OCI-LY1 (cell line): ENCODE results near the gene ST6GAL1.

ENCODE experiments used
- H2AFZ ChIP-seq: fragments of 200-600 bp; sonication (generic), shearing (Covaris generic); 2 replicates; pipeline ENCODE4 v1.6.0; 2014; ENCODE audit warnings: antibody characterized with exemption, mild to moderate bottlenecking, low read length
- H3F3A ChIP-seq: fragments of 200-600 bp; sonication (generic), shearing (Covaris generic); 2 replicates; pipeline ENCODE4 v1.6.0; 2014; ENCODE audit warnings: mild to moderate bottlenecking, antibody characterized with exemption, low read length, moderate library complexity; ENCODE audit not compliant: insufficient read depth
- H3K27ac ChIP-seq: fragments of 200-600 bp; sonication (generic); 2 replicates; pipeline ENCODE4 v1.5.1; 2014; ENCODE audit warnings: low read length, mixed run types, mild to moderate bottlenecking, low read depth; ENCODE audit not compliant: poor library complexity, severe bottlenecking
- H3K27me3 ChIP-seq: fragments of 200-600 bp; sonication (generic); 2 replicates; pipeline ENCODE4 v1.6.0; 2014; ENCODE audit warnings: antibody characterized with exemption, mild to moderate bottlenecking, low read length, moderate library complexity; ENCODE audit not compliant: insufficient read depth
- H3K36me3 ChIP-seq: fragments of 200-600 bp; sonication (generic); 2 replicates; pipeline ENCODE4 v1.6.1; 2014; ENCODE audit warnings: mild to moderate bottlenecking, antibody characterized with exemption, low read length, moderate library complexity, mixed read lengths; ENCODE audit not compliant: insufficient read depth
- H3K4me1 ChIP-seq: fragments of 200-600 bp; sonication (generic); 2 replicates; pipeline ENCODE4 v1.5.1; 2014; ENCODE audit warnings: mild to moderate bottlenecking, low read length, moderate library complexity; ENCODE audit not compliant: insufficient read depth, severe bottlenecking
- H3K4me2 ChIP-seq: fragments of 200-600 bp; sonication (generic), shearing (Covaris generic); 2 replicates; pipeline ENCODE4 v1.6.1; 2014; ENCODE audit warnings: low read length
- H3K4me3 ChIP-seq: fragments of 200-600 bp; sonication (generic); 2 replicates; pipeline ENCODE4 v1.5.1; 2014; ENCODE audit warnings: low read length, low read depth, mild to moderate bottlenecking, mixed read lengths; ENCODE audit not compliant: poor library complexity, severe bottlenecking
- H3K79me2 ChIP-seq: fragments of 200-600 bp; shearing (Covaris generic); 2 replicates; pipeline ENCODE4 v1.6.1; 2016; ENCODE audit warnings: mixed run types, low read length, mixed read lengths; ENCODE audit not compliant: insufficient read depth
- H3K9ac ChIP-seq: fragments of 200-600 bp; sonication (generic), shearing (Covaris generic); 2 replicates; pipeline ENCODE4 v1.6.1; 2014; ENCODE audit warnings: mild to moderate bottlenecking, low read length, mixed read lengths
- H3K9me2 ChIP-seq: fragments of 200-600 bp; sonication (generic), shearing (Covaris generic); 2 replicates; pipeline ENCODE4 v1.6.1; 2014; ENCODE audit warnings: low read depth, mild to moderate bottlenecking, low read length, mixed read lengths
- H3K9me3 ChIP-seq: fragments of 200-600 bp; shearing (Covaris generic); 2 replicates; pipeline ENCODE4 v1.6.1; 2014; ENCODE audit warnings: low read length, mixed read lengths
- H4K20me1 ChIP-seq: fragments of 200-600 bp; sonication (generic), shearing (Covaris generic); 2 replicates; pipeline ENCODE4 v1.6.0; 2016; ENCODE audit warnings: mild to moderate bottlenecking, low read length; ENCODE audit not compliant: insufficient read depth
- EZH2 ChIP-seq: fragments of 200-600 bp; sonication (generic), shearing (Covaris generic); IDR thresholded peaks from 2 replicates; pipeline ENCODE4 v1.8.0; 2017; ENCODE audit warnings: borderline replicate concordance, mixed run types, mild to moderate bottlenecking, antibody characterized with exemption, low read length, moderate library complexity, mixed read lengths
- TF ChIP-seq, protein P1 (sequence below): fragments of 200-600 bp; sonication (generic), shearing (Covaris generic); IDR thresholded peaks from 2 replicates; pipeline ENCODE4 v1.5.1; 2017; ENCODE audit warnings: mild to moderate bottlenecking, antibody characterized with exemption, low read length, moderate library complexity, mixed read lengths

ST6GAL1 gene

DNA sequence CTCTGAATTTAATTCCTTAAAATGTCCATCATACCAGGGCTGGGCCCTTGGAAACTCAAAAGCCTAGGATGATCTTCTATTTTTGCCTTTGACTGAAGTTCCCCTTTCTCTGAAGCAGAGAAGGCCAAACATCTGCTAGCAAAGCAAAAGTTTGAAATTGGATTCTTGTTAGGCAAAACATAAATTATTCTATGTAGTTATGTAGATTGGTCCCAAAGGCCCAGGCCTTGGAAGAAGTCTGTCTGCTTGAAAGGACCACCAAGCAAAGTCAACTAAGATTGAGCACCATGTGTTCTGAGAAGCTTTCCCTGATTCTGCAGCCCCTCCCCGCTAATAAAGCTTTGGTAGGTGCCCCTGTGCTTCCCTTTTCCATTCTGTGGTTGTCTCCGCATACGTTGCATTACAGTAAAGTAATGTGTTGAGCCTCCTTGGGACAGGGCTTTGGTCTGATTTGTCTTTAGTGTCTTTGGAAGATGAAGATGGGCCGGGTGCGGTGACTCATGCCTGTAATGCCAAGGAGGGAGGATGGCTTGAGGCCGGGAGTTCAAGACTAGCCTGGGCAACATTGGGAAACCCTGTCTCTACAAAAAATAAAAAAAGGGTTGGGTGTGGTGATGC, 152.5 kb downstream of the ST6GAL1 start:
- Histone ChIP-seq H3K4me3 (no peak overlapping the region), H3K9me3 (peaks cover 11% of the 10 kb centered on the region), H3K9ac (no peak overlapping the region), H3K79me2 (no peaks in the 10 kb centered on the region), H3K4me2 (no peak overlapping the region), H4K20me1 (no peaks in the 10 kb centered on the region), H3K36me3 (peaks cover 12% of the 10 kb centered on the region), H3K9me2 (no peaks in the 10 kb centered on the region), H3F3A (peaks cover 5% of the 10 kb centered on the region; the same call in 1 of the 2 replicates), H3K4me1 (no peaks in the 10 kb centered on the region), H3K27ac (no peak overlapping the region), H2AFZ (no peak overlapping the region), H3K27me3 (no peaks in the 10 kb centered on the region)
- TF ChIP-seq, protein P1, sequence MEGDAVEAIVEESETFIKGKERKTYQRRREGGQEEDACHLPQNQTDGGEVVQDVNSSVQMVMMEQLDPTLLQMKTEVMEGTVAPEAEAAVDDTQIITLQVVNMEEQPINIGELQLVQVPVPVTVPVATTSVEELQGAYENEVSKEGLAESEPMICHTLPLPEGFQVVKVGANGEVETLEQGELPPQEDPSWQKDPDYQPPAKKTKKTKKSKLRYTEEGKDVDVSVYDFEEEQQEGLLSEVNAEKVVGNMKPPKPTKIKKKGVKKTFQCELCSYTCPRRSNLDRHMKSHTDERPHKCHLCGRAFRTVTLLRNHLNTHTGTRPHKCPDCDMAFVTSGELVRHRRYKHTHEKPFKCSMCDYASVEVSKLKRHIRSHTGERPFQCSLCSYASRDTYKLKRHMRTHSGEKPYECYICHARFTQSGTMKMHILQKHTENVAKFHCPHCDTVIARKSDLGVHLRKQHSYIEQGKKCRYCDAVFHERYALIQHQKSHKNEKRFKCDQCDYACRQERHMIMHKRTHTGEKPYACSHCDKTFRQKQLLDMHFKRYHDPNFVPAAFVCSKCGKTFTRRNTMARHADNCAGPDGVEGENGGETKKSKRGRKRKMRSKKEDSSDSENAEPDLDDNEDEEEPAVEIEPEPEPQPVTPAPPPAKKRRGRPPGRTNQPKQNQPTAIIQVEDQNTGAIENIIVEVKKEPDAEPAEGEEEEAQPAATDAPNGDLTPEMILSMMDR: no peak
- TF ChIP-seq EZH2: no peak

- Histone ChIP-seq H3K4me1 (no peaks in the 10 kb centered on the region), H3K79me2 (no peaks in the 10 kb centered on the region), H3K36me3 (peaks cover under 1% of the 10 kb centered on the region; the same call in 1 of the 2 replicates), H3K9ac (no peak overlapping the region), H3K27me3 (no peaks in the 10 kb centered on the region), H3K4me3 (no peak overlapping the region), H3K4me2 (no peak overlapping the region), H3F3A (no peaks in the 10 kb centered on the region), H3K27ac (no peak overlapping the region), H3K9me2 (no peaks in the 10 kb centered on the region), H3K9me3 (peaks cover 11% of the 10 kb centered on the region), H4K20me1 (no peaks in the 10 kb centered on the region), H2AFZ (no peak overlapping the region)
- TF ChIP-seq, protein P1: no peak
- TF ChIP-seq EZH2: no peak
These were observed 153.8 kb downstream of the ST6GAL1 start for GRCh38 chr3:187084126-187084525.

DNA sequence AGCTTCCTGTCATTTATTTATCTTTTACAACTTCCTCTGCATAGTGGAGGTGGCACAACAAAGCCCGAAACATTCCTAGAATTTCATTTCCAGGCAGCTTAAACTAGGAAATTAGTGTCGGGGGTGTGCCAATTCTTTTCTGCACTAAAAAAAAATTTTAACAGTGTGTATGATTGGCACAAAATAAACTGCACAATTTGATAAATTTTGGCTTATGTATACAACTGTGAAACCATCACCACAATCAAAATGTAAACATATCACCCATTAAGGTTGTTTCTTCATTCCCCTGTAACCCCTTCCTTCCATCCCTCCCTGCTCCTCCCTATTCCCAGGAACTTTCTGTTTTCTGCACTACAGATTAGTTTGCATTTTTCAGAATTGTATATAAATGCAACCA, 154.3 kb downstream of the ST6GAL1 start:
- H3K9ac ChIP-seq: no peak overlapping the region
- no peaks in the 10 kb centered on the region for H3K9me2 ChIP-seq
- H3K4me3 ChIP-seq: no peak overlapping the region

More for the DNA sequence above, 154.3 kb downstream of the ST6GAL1 start:
- Histone ChIP-seq H3K79me2 (no peaks in the 10 kb centered on the region), H3K27ac (no peak overlapping the region), H2AFZ (no peak overlapping the region), H3K4me2 (no peak overlapping the region), H3F3A (no peaks in the 10 kb centered on the region), H3K27me3 (no peaks in the 10 kb centered on the region), H3K9me3 (peaks cover 11% of the 10 kb centered on the region), H3K4me1 (no peaks in the 10 kb centered on the region), H4K20me1 (no peaks in the 10 kb centered on the region), H3K36me3 (no peaks in the 10 kb centered on the region)
- TF ChIP-seq, protein P1: no peak
- no peak for TF ChIP-seq EZH2
